ENCODE measurements around the gene LRRFIP1. TPM values are rescaled to one million over a fixed set of nuclear protein-coding genes. Genes with fewer than 3 reads are reported as not detected.
A peak's percentile ranks its signal among the peaks of the same experiment; 100 is the strongest.

Gene LRRFIP1
- total and polyA plus RNA-seq, 2 of the 13 experiments (the other 11 are each of a cell fraction or from before 2014, with no cell fraction given), result 15.9 to 40.5 TPM

- TF ChIP-seq ZFAT (CRISPR knock-in tag; conservative IDR thresholded peaks at IDR 0.05) (no peak), KMT2B (CRISPR knock-in tag; IDR thresholded peaks at IDR 0.05) (no peak; the same call in 1 of the 2 replicates), SMARCE1 (IDR thresholded peaks at IDR 0.05; ENCODE audit: borderline replicate concordance) (no peak), ZBTB49 (CRISPR knock-in tag; IDR thresholded peaks at IDR 0.05; ENCODE audit: borderline replicate concordance) (no peak), WIZ (CRISPR knock-in tag; IDR thresholded peaks at IDR 0.05) (no peak), ZNF232 (CRISPR knock-in tag; IDR thresholded peaks at IDR 0.05; ENCODE audit: borderline replicate concordance) (peak; percentile 80; the same call in 1 of the 2 replicates), ZNF788 (CRISPR knock-in tag; IDR thresholded peaks at IDR 0.05; ENCODE audit: borderline replicate concordance) (peak; percentile 83), TRIM24 (CRISPR knock-in tag; IDR thresholded peaks at IDR 0.05) (no peak), SSRP1 (CRISPR knock-in tag; IDR thresholded peaks at IDR 0.05) (no peak), UBTF (CRISPR knock-in tag; IDR thresholded peaks at IDR 0.05) (peak; percentile 87), CAMTA2 (CRISPR knock-in tag; IDR thresholded peaks at IDR 0.05; ENCODE audit: borderline replicate concordance) (0 out of 2 replicates have a peak, but pooled peaks have one; percentile 94), ZNF598 (CRISPR knock-in tag; IDR thresholded peaks at IDR 0.05; ENCODE audit: borderline replicate concordance) (0 out of 2 replicates have a peak, but pooled peaks have one; percentile 15), DRAP1 (CRISPR knock-in tag; IDR thresholded peaks at IDR 0.05) (peak; percentile 67), PRPF4 (IDR thresholded peaks at IDR 0.05; ENCODE audit: low read depth, low read length, poor library complexity, severe bottlenecking) (no peak), ZNF607 (CRISPR knock-in tag; IDR thresholded peaks at IDR 0.05; ENCODE audit: borderline replicate concordance) (0 out of 2 replicates have a peak, but pooled peaks have one; percentile 52), KLF13 (CRISPR knock-in tag; IDR thresholded peaks at IDR 0.05) (no peak), SP5 (CRISPR knock-in tag; IDR thresholded peaks at IDR 0.05; ENCODE audit: borderline replicate concordance, low read depth) (peak; percentile 9; the same call in 1 of the 2 replicates), HNF4A (CRISPR knock-in tag; IDR thresholded peaks at IDR 0.05) (peak; percentile 86), POGZ (CRISPR knock-in tag; IDR thresholded peaks at IDR 0.05) (peak; percentile 69; the same call in 1 of the 2 replicates), ZNF343 (CRISPR knock-in tag; IDR thresholded peaks at IDR 0.05) (no peak; the same call in 1 of the 2 replicates), ZNF724P (CRISPR knock-in tag; IDR thresholded peaks at IDR 0.05; ENCODE audit: borderline replicate concordance) (no peak), KMT2A (CRISPR knock-in tag; IDR thresholded peaks at IDR 0.05) (peak; percentile 62; the same call in 1 of the 2 replicates), ZNF326 (CRISPR knock-in tag; IDR thresholded peaks at IDR 0.05; ENCODE audit: borderline replicate concordance) (no peak), E2F2 (CRISPR knock-in tag; IDR thresholded peaks at IDR 0.05; ENCODE audit: borderline replicate concordance) (no peak), ZNF121 (CRISPR knock-in tag; IDR thresholded peaks at IDR 0.05) (no peak)
These were observed 25.8 kb upstream of the LRRFIP1 start (continued) for GRCh38 chr2:237601453-237602116.

All from HepG2 (cell line).